Testis (tissue), 2 donors: ENCODE results near the gene LYST.

Experiments used
- CTCF ChIP-seq, 3 experiments: fragments of 450-650 bp in 2 of 3; fragments of 200-600 bp in 1 of 3; sonication (generic) in 1 of 3; IDR thresholded peaks; one replicate each; pipeline ENCODE4 v1.5.1; 2016 to 2019; ENCODE audit warnings: antibody characterized with exemption in 3 of 3, mild to moderate bottlenecking in 2 of 3, moderate library complexity in 1 of 3
- POLR2A ChIP-seq: fragments of 450-650 bp; IDR thresholded peaks from one replicate; pipeline ENCODE4 v1.6.1; 2017; ENCODE audit warnings: antibody characterized with exemption, mild to moderate bottlenecking, moderate library complexity

GRCh38 chr1:235776396-235776795, 90.3 kb downstream of the LYST start:
- TF ChIP-seq CTCF (IDR thresholded peaks at IDR 0.05) (no peak), POLR2A (no peak)
